Neural cell (in vitro differentiated cells): ENCODE data around the gene ANKRD44.

Source experiments
- CTCF ChIP-seq: fragments of 450-650 bp; IDR thresholded peaks from 2 replicates; pipeline ENCODE4 v1.5.1; 2014; ENCODE audit warnings: antibody characterized with exemption, mild to moderate bottlenecking, moderate library complexity; ENCODE audit not compliant: poor library complexity, severe bottlenecking
- EZH2 ChIP-seq: fragments of 200-600, 300-800 bp; shearing (Covaris generic), sonication (generic); IDR thresholded peaks from 2 replicates; pipeline ENCODE4 v1.6.1; 2014; ENCODE audit warnings: antibody characterized with exemption, low read length, borderline replicate concordance, mild to moderate bottlenecking; ENCODE audit not compliant: insufficient read depth, poor library complexity, severe bottlenecking
- SMC3 ChIP-seq: fragments of 450-650 bp; conservative IDR thresholded peaks from 2 replicates; pipeline ENCODE4 v1.6.1; 2014; ENCODE audit warnings: antibody characterized with exemption, mild to moderate bottlenecking, moderate library complexity; ENCODE audit not compliant: poor library complexity

- no peak for TF ChIP-seq EZH2
- TF ChIP-seq CTCF, result no peak
- TF ChIP-seq SMC3, result no peak
Measured at GRCh38 chr2:197239434-197239833, 71.1 kb downstream of the ANKRD44 start.
